SKM-1 (cell line): ENCODE measurements around the gene MUS81.

Source experiments
- DNase-seq: peaks from one replicate; lab custom pipeline; 2025; ENCODE audit not compliant: unreplicated experiment; lab: John Stamatoyannopoulos, UW

Gene MUS81

DNA sequence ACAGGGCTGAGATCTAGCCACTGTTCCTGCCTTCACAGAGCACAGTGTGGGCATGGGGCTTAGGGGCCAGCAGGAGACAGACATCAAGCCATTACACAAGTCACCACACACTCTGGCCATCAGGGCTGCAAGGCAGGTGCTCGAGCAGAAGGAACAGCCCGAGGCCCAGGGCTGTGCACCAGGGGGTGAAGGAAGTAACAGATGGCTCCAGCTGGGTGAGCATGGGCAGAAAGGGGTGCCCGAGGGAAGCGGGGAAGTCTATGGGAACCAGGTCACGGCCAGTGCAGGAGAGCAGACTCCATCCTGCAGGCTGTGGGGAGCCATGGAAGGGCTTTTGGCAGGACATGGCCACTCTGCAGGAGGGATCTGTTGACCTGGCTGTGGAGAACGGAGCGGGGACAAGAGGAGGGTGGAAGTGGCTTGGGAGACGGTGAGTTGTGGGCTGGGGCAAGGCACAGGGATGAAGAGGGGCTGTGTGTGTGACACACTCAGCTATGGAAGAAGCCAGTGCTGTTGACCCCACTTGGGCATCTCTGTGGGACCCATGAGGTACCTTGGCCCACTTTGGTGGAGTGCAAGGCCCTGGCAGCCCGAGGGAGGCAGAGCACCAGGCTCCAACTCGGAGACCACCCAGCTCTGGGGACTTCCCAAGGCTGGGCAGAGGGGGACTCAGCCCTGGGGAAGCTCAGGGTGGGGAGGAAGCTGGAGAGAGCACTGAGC lies 55.0 kb downstream of the MUS81 start:
- no peak for DNase-seq

- DNase-seq = no peak
Measured at GRCh38 chr11:65915821-65916251, 55.6 kb downstream of the MUS81 start.
